SU-DHL-6 (cell line): ENCODE measurements around the gene SORL1.

Source experiments
- H2AFZ ChIP-seq: fragments of 200-600 bp; sonication (generic); 2 replicates; pipeline ENCODE4 v1.6.1; 2014; ENCODE audit warnings: low read depth, mild to moderate bottlenecking, moderate library complexity, mixed read lengths, antibody characterized with exemption, low read length; ENCODE audit not compliant: severe bottlenecking
- H3F3A ChIP-seq: fragments of 200-600 bp; shearing (Covaris generic); 2 replicates; pipeline ENCODE4 v1.6.0; 2016; ENCODE audit warnings: antibody characterized with exemption, mild to moderate bottlenecking; ENCODE audit not compliant: insufficient read depth
- H3K27ac ChIP-seq: fragments of 200-600 bp; sonication (generic); 2 replicates; pipeline ENCODE4 v1.5.1; 2016; ENCODE audit warnings: low read depth, mild to moderate bottlenecking, low read length, moderate library complexity, mixed read lengths
- H3K27me3 ChIP-seq: fragments of 200-600 bp; sonication (generic), shearing (Covaris generic); 2 replicates; pipeline ENCODE4 v1.6.0; 2014; ENCODE audit warnings: mild to moderate bottlenecking, low read length
- H3K36me3 ChIP-seq: fragments of 200-600 bp; sonication (generic); 2 replicates; pipeline ENCODE4 v1.6.1; 2014; ENCODE audit warnings: mild to moderate bottlenecking, low read length, mixed read lengths
- H3K4me2 ChIP-seq: fragments of 300-600, 200-600 bp; shearing (Covaris generic), sonication (generic); 2 replicates; pipeline ENCODE4 v1.6.0; 2014; ENCODE audit warnings: low read length, low read depth, mild to moderate bottlenecking; ENCODE audit not compliant: poor library complexity, severe bottlenecking
- H3K4me3 ChIP-seq: fragments of 200-600 bp; sonication (generic); 2 replicates; pipeline ENCODE4 v1.5.1; 2014; ENCODE audit warnings: antibody characterized with exemption, low read length, mild to moderate bottlenecking, mixed read lengths; ENCODE audit not compliant: insufficient read depth, poor library complexity, severe bottlenecking
- H3K79me2 ChIP-seq: fragments of 200-600 bp; sonication (generic); 2 replicates; pipeline ENCODE4 v1.6.1; 2014; ENCODE audit warnings: mild to moderate bottlenecking, low read length, moderate library complexity; ENCODE audit not compliant: insufficient read depth
- H3K9ac ChIP-seq: fragments of 200-600 bp; sonication (generic); 2 replicates; pipeline ENCODE4 v1.7.0; 2014; ENCODE audit warnings: mild to moderate bottlenecking, low read length
- H3K9me2 ChIP-seq: fragments of 200-600 bp; sonication (generic); replicated peaks from 2 replicates; pipeline ENCODE4 v1.6.1; 2014; ENCODE audit warnings: low read length; ENCODE audit not compliant: insufficient read depth
- H3K9me3 ChIP-seq: fragments of 200-600 bp; sonication (generic); 2 replicates; pipeline ENCODE4 v1.6.1; 2014; ENCODE audit warnings: low read length, mixed read lengths; ENCODE audit not compliant: insufficient read depth
- H4K20me1 ChIP-seq: fragments of 200-600 bp; sonication (generic); 2 replicates; pipeline ENCODE4 v1.6.1; 2014; ENCODE audit warnings: low read depth, mild to moderate bottlenecking, antibody characterized with exemption, low read length, moderate library complexity, mixed read lengths
- EZH2phosphoT487 ChIP-seq: fragments of 200-600 bp; sonication (generic), shearing (Covaris generic); conservative IDR thresholded peaks from 2 replicates; pipeline ENCODE4 v1.6.1; 2018; ENCODE audit warnings: mild to moderate bottlenecking, antibody characterized with exemption, low read length, moderate library complexity, mixed read lengths
- TF ChIP-seq, protein P1 (sequence below): fragments of 200-600 bp; sonication (generic); IDR thresholded peaks from one replicate; pipeline ENCODE4 v1.5.1; 2017; ENCODE audit warnings: antibody characterized with exemption, mild to moderate bottlenecking, low read length, moderate library complexity; ENCODE audit not compliant: insufficient read depth, poor library complexity, severe bottlenecking

The SORL1 gene

DNA sequence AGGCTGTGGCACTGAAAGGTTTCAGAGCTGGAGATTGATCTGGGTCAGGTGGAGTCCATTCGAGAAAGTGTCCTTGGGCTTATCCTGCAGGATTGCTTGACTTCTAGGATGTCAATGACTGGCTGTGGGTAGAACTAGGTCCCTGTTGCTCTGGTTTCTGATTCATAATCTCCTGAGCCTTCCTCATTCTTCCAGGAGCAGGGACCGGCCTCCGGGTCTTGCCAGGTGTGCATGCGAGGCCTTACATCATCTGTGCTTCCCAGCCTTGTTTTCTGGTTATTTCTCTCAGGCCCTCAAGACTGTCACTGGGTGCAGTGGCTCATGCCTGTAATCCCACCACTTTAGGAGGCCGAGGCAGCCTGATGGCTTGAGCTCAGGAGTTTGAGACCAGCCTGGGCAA, 33.9 kb downstream of the SORL1 start:
- no peak for TF ChIP-seq EZH2phosphoT487
- TF ChIP-seq, protein P1, sequence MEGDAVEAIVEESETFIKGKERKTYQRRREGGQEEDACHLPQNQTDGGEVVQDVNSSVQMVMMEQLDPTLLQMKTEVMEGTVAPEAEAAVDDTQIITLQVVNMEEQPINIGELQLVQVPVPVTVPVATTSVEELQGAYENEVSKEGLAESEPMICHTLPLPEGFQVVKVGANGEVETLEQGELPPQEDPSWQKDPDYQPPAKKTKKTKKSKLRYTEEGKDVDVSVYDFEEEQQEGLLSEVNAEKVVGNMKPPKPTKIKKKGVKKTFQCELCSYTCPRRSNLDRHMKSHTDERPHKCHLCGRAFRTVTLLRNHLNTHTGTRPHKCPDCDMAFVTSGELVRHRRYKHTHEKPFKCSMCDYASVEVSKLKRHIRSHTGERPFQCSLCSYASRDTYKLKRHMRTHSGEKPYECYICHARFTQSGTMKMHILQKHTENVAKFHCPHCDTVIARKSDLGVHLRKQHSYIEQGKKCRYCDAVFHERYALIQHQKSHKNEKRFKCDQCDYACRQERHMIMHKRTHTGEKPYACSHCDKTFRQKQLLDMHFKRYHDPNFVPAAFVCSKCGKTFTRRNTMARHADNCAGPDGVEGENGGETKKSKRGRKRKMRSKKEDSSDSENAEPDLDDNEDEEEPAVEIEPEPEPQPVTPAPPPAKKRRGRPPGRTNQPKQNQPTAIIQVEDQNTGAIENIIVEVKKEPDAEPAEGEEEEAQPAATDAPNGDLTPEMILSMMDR, result no peak

DNA sequence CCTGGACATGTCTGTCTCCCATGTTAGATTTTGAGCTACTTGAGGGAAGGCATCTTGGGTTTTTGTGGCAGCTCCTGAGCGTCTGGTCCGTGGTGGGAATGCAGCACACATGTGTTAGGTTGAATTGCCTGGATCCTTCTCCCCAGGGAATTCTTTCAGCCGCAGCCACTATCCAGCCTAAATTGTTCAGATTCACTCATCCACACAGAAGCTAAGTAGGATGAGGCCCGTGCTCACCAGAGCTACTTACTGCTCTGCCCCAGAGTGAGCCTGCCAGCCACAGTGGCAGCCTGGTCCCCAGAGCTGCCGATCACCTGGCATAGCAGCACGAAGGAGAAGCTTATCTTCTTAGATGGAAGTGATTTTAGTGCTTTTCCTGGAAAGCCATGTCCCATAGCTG, 35.1 kb downstream of the SORL1 start:
- Histone ChIP-seq H3K4me3 (no peak overlapping the region), H3K9me3 (no peaks in the 10 kb centered on the region), H3K79me2 (peaks cover 80% of the 10 kb centered on the region), H3K9ac (no peak overlapping the region), H3K27ac (no peak overlapping the region), H3F3A (peaks cover 15% of the 10 kb centered on the region; the same call in 1 of the 2 replicates), H3K27me3 (no peaks in the 10 kb centered on the region), H3K4me2 (no peak overlapping the region), H2AFZ (no peak overlapping the region), H3K36me3 (peaks cover 46% of the 10 kb centered on the region), H3K9me2 (no peaks in the 10 kb centered on the region), H4K20me1 (peaks cover 12% of the 10 kb centered on the region; the same call in 1 of the 2 replicates)
- TF ChIP-seq, protein P1, result no peak
- no peak for TF ChIP-seq EZH2phosphoT487

More for the DNA sequence above, 33.9 kb downstream of the SORL1 start:
- peaks cover 83% of the 10 kb centered on the region for H3K79me2 ChIP-seq
- no peak overlapping the region for H3K4me2 ChIP-seq
- H3K9ac ChIP-seq, result no peak overlapping the region
- peaks cover 12% of the 10 kb centered on the region; the same call in 1 of the 2 replicates for H4K20me1 ChIP-seq
- no peaks in the 10 kb centered on the region for H3K27me3 ChIP-seq
- H3K9me2 ChIP-seq, result no peaks in the 10 kb centered on the region
- H3K9me3 ChIP-seq, result no peaks in the 10 kb centered on the region
- no peak overlapping the region for H3K4me3 ChIP-seq
- H3F3A ChIP-seq, result peaks cover 5% of the 10 kb centered on the region; the same call in 1 of the 2 replicates
- H3K36me3 ChIP-seq, result peaks cover 40% of the 10 kb centered on the region
- H3K27ac ChIP-seq, result no peak overlapping the region
- no peak overlapping the region for H2AFZ ChIP-seq

DNA sequence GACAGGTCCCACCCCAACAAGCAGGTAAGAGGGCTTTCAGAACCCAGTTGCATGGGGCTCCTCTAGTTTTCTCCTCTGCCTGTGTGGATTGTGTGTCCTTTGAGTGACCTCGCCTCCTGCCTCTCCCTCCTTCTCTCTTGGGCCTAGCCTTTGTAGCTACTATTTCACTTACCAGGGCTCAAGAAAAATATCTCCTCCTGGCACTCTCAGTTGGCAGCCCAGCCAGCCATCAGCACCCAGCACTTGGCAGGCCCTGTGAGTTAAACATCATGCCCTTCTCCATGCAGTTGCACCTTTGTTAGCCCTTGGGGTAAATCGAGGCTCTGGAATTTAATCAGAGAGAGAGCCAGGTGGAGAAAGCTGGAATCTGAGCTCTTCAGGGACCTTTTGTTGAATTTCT, 36.1 kb downstream of the SORL1 start:
- Histone ChIP-seq H2AFZ (no peak overlapping the region), H3K79me2 (peaks cover 74% of the 10 kb centered on the region), H3K4me2 (no peak overlapping the region), H3F3A (peaks cover 19% of the 10 kb centered on the region; the same call in 1 of the 2 replicates), H3K36me3 (peaks cover 52% of the 10 kb centered on the region), H3K27ac (no peak overlapping the region), H4K20me1 (peaks cover 12% of the 10 kb centered on the region; the same call in 1 of the 2 replicates), H3K27me3 (no peaks in the 10 kb centered on the region), H3K4me3 (no peak overlapping the region), H3K9me2 (no peaks in the 10 kb centered on the region), H3K9ac (no peak overlapping the region), H3K9me3 (no peaks in the 10 kb centered on the region)
- TF ChIP-seq, protein P1, result no peak
- no peak for TF ChIP-seq EZH2phosphoT487
